ENCODE results near the gene GATAD2B.

GATAD2B gene

GRCh38 chr1:153805886-153806719 lies 116.7 kb downstream of the GATAD2B start:
- TF ChIP-seq GATA3 (IDR thresholded peaks at IDR 0.05; ENCODE audit: low read depth, low read length) (no peak), GATA2 (IDR thresholded peaks at IDR 0.05; ENCODE audit: low read depth, low read length) (no peak)

- TF ChIP-seq GATA2 (IDR thresholded peaks at IDR 0.05; ENCODE audit: low read depth, low read length) (no peak), GATA3 (IDR thresholded peaks at IDR 0.05; ENCODE audit: low read depth, low read length) (no peak)
Measured at GRCh38 chr1:153805042-153805745, 117.6 kb downstream of the GATAD2B start.

- TF ChIP-seq GATA3 (IDR thresholded peaks at IDR 0.05; ENCODE audit: low read depth, low read length) (no peak), GATA2 (IDR thresholded peaks at IDR 0.05; ENCODE audit: low read depth, low read length) (no peak)
Measured at GRCh38 chr1:153804112-153804511, 118.7 kb downstream of the GATAD2B start.

- TF ChIP-seq GATA2 (IDR thresholded peaks at IDR 0.05; ENCODE audit: low read depth, low read length) (no peak), GATA3 (IDR thresholded peaks at IDR 0.05; ENCODE audit: low read depth, low read length) (no peak)
Measured at GRCh38 chr1:153803470-153804056, 119.2 kb downstream of the GATAD2B start.

- TF ChIP-seq GATA3 (IDR thresholded peaks at IDR 0.05; ENCODE audit: low read depth, low read length) (no peak), GATA2 (IDR thresholded peaks at IDR 0.05; ENCODE audit: low read depth, low read length) (no peak)
Measured at GRCh38 chr1:153801786-153802697, 120.7 kb downstream of the GATAD2B start.

- TF ChIP-seq GATA3 (IDR thresholded peaks at IDR 0.05; ENCODE audit: low read depth, low read length) (no peak), GATA2 (IDR thresholded peaks at IDR 0.05; ENCODE audit: low read depth, low read length) (no peak)
Measured at GRCh38 chr1:153801028-153801625, 121.6 kb downstream of the GATAD2B start.

- TF ChIP-seq GATA2 (IDR thresholded peaks at IDR 0.05; ENCODE audit: low read depth, low read length) = no peak
- no peak for TF ChIP-seq GATA3 (IDR thresholded peaks at IDR 0.05; ENCODE audit: low read depth, low read length)
Measured at GRCh38 chr1:153800516-153800915, 122.3 kb downstream of the GATAD2B start.

GRCh38 chr1:153799566-153800465 lies 123.0 kb downstream of the GATAD2B start:
- TF ChIP-seq GATA2 (IDR thresholded peaks at IDR 0.05; ENCODE audit: low read depth, low read length) = no peak
- TF ChIP-seq GATA3 (IDR thresholded peaks at IDR 0.05; ENCODE audit: low read depth, low read length) = no peak

- TF ChIP-seq GATA3 (IDR thresholded peaks at IDR 0.05; ENCODE audit: low read depth, low read length) = no peak
- TF ChIP-seq GATA2 (IDR thresholded peaks at IDR 0.05; ENCODE audit: low read depth, low read length) = no peak
Measured at GRCh38 chr1:153799016-153799415, 123.8 kb downstream of the GATAD2B start.

- TF ChIP-seq GATA3 (IDR thresholded peaks at IDR 0.05; ENCODE audit: low read depth, low read length) (no peak), GATA2 (IDR thresholded peaks at IDR 0.05; ENCODE audit: low read depth, low read length) (no peak)
Measured at GRCh38 chr1:153798468-153798780, 124.3 kb downstream of the GATAD2B start.

- no peak for TF ChIP-seq GATA3 (IDR thresholded peaks at IDR 0.05; ENCODE audit: low read depth, low read length)
- TF ChIP-seq GATA2 (IDR thresholded peaks at IDR 0.05; ENCODE audit: low read depth, low read length) = no peak
Measured at GRCh38 chr1:153796786-153797659, 125.7 kb downstream of the GATAD2B start.
